HepG2 (cell line): ENCODE data around the gene NFRKB. TPM values are rescaled to one million over a fixed set of nuclear protein-coding genes. Genes with fewer than 3 reads are reported as not detected.

Source experiments
- AGO2 ChIP-seq: fragments of 200-400 bp; formaldehyde crosslinking; optimal IDR thresholded peaks from 2 replicates; pipeline ENCODE3; 2017; ENCODE audit warnings: mild to moderate bottlenecking, low read depth, low read length, moderate library complexity
- ATF7-NPFF ChIP-seq: sonication (generic); formaldehyde crosslinking; IDR thresholded peaks from 2 replicates; pipeline ENCODE4 v1.8.1; 2023; ENCODE audit warnings: mild to moderate bottlenecking, low read depth, missing genetic modification reagents, moderate library complexity
- BORCS8-MEF2B ChIP-seq: sonication (generic); formaldehyde crosslinking; IDR thresholded peaks from 2 replicates; pipeline ENCODE4 v1.8.0; 2022; ENCODE audit warnings: mild to moderate bottlenecking, missing genetic modification reagents
- CCDC6 ChIP-seq: sonication (generic); formaldehyde crosslinking; IDR thresholded peaks from 2 replicates; pipeline ENCODE4 v1.8.1; 2022; ENCODE audit warnings: mild to moderate bottlenecking, missing genetic modification reagents, moderate library complexity
- CEBPG ChIP-seq: IDR thresholded peaks from 2 replicates; pipeline ENCODE4 v1.6.1; 2016
- CENPBD1 ChIP-seq: sonication (generic); formaldehyde crosslinking; IDR thresholded peaks from 2 replicates; pipeline ENCODE4 v1.8.0; 2022; ENCODE audit warnings: missing genetic modification reagents, low read depth, mild to moderate bottlenecking, borderline replicate concordance
- ERF ChIP-seq: IDR thresholded peaks from 2 replicates; pipeline ENCODE4 v1.6.1; 2018; ENCODE audit warnings: missing biosample characterization, missing genetic modification reagents
- FOXP4 ChIP-seq: sonication (generic); formaldehyde crosslinking; IDR thresholded peaks from 2 replicates; pipeline ENCODE4 v1.4.0; 2020; ENCODE audit warnings: missing genetic modification reagents
- GATA4 ChIP-seq: sonication (generic); IDR thresholded peaks from 2 replicates; pipeline ENCODE4 v1.6.1; 2016; ENCODE audit warnings: antibody characterized with exemption, low read depth, borderline replicate concordance
- HNF1B ChIP-seq: sonication (generic); formaldehyde crosslinking; IDR thresholded peaks from 2 replicates; pipeline ENCODE4 v1.5.1; 2020; ENCODE audit warnings: mild to moderate bottlenecking, moderate library complexity, missing genetic modification reagents
- MXI1 ChIP-seq: IDR thresholded peaks from 3 replicates; pipeline ENCODE4 v1.6.1; 2012; ENCODE audit warnings: low read depth, low read length, inconsistent platforms, borderline replicate concordance
- NBN ChIP-seq: fragments of 450-650 bp; conservative IDR thresholded peaks from 2 replicates; pipeline ENCODE4 v1.6.1; 2017
- SP4 ChIP-seq: sonication (generic); formaldehyde crosslinking; IDR thresholded peaks from 2 replicates; pipeline ENCODE4 v1.8.1; 2023; ENCODE audit warnings: mild to moderate bottlenecking, missing genetic modification reagents
- STAT6 ChIP-seq: sonication (generic); formaldehyde crosslinking; IDR thresholded peaks from 2 replicates; pipeline ENCODE4 v1.4.0; 2020; ENCODE audit warnings: missing genetic modification reagents, mild to moderate bottlenecking, borderline replicate concordance
- TAF1 ChIP-seq: sonication (generic); formaldehyde crosslinking; IDR thresholded peaks from 2 replicates; pipeline ENCODE4 v1.4.0; 2020; ENCODE audit warnings: missing genetic modification reagents
- THAP11 ChIP-seq: IDR thresholded peaks from 2 replicates; pipeline ENCODE4 v1.6.1; 2016; ENCODE audit warnings: missing biosample characterization, missing genetic modification reagents
- TSC22D2 ChIP-seq: sonication (generic); formaldehyde crosslinking; IDR thresholded peaks from 2 replicates; pipeline ENCODE4 v1.5.1; 2020; ENCODE audit warnings: missing genetic modification reagents, mild to moderate bottlenecking, borderline replicate concordance
- YY1 ChIP-seq: IDR thresholded peaks from 2 replicates; pipeline ENCODE4 v1.6.1; 2011; ENCODE audit warnings: low read length, low read depth, moderate library complexity, mild to moderate bottlenecking; ENCODE audit not compliant: insufficient read depth, insufficient replicate concordance
- ZBTB7A ChIP-seq: sonication (generic); formaldehyde crosslinking; IDR thresholded peaks from 2 replicates; pipeline ENCODE4 v1.8.0; 2022; ENCODE audit warnings: mild to moderate bottlenecking, missing genetic modification reagents
- ZNF136 ChIP-seq: sonication (generic); formaldehyde crosslinking; IDR thresholded peaks from 2 replicates; pipeline ENCODE4 v1.8.1; 2022; ENCODE audit warnings: low read depth, mild to moderate bottlenecking, moderate library complexity, missing genetic modification reagents
- ZNF382 ChIP-seq: sonication (generic); formaldehyde crosslinking; IDR thresholded peaks from 2 replicates; pipeline ENCODE4 v1.5.0; 2020; ENCODE audit warnings: missing genetic modification reagents, mild to moderate bottlenecking, borderline replicate concordance
- ZNF414 ChIP-seq: sonication (generic); formaldehyde crosslinking; IDR thresholded peaks from 2 replicates; pipeline ENCODE4 v1.5.0; 2020; ENCODE audit warnings: missing genetic modification reagents
- ZNF788 ChIP-seq: sonication (generic); formaldehyde crosslinking; IDR thresholded peaks from 2 replicates; pipeline ENCODE4 v1.5.0; 2020; ENCODE audit warnings: mild to moderate bottlenecking, missing genetic modification reagents, borderline replicate concordance
- polyA plus RNA-seq, 8 experiments: library from polyadenylated mRNA; depleted of rRNA in 3 of 8; stranded (reverse) in 7 of 8; unstranded in 1 of 8; fragments of >200 nt; fragmentation: Illumina TruSeq in 4 of 8; extraction: Trizol in 4 of 8; gene quantifications; 2 replicates each; pipeline versions ENCODE4 v1.2.1 to v1.2.3, GENCODE V29; 2011 to 2016; ENCODE audit warnings: low read depth in 4 of 8, missing spikeins in 1 of 8, mixed read lengths in 1 of 8; ENCODE audit not compliant: insufficient read depth in 1 of 8
- total RNA-seq, 5 experiments: library from RNA; depleted of rRNA; stranded (reverse); fragments of >200 nt; fragmentation: Illumina TruSeq; extraction: Trizol; gene quantifications; 2 replicates each; pipeline ENCODE4 v1.2.3, GENCODE V29; 2016; ENCODE audit warnings: low read depth in 1 of 5

The NFRKB gene
- total and polyA plus RNA-seq, 2 of the 13 experiments (the other 11 are each of a cell fraction or from before 2014, with no cell fraction given) = 22.9 to 23.7 TPM

- TF ChIP-seq YY1 = no peak
- no peak; the same call in 2 of the 3 replicates for TF ChIP-seq MXI1
- TF ChIP-seq ZNF382 = no peak
- TF ChIP-seq THAP11 (CRISPR knock-in tag) = peak; percentile 67; the same call in 1 of the 2 replicates
- TF ChIP-seq HNF1B = peak; percentile 75; the same call in 1 of the 2 replicates
- TF ChIP-seq CEBPG (CRISPR knock-in tag) = peak; percentile 90
- TF ChIP-seq AGO2 = no peak
- peak; percentile 78; the same call in 1 of the 2 replicates for TF ChIP-seq ERF (CRISPR knock-in tag)
- TF ChIP-seq FOXP4 (CRISPR knock-in tag) = peak; percentile 97
- TF ChIP-seq ZNF414 = peak; percentile 67; the same call in 1 of the 2 replicates
- TF ChIP-seq CENPBD1 (CRISPR knock-in tag) = no peak
- TF ChIP-seq ATF7-NPFF (CRISPR knock-in tag) = no peak
- TF ChIP-seq TSC22D2 = no peak
- TF ChIP-seq BORCS8-MEF2B (CRISPR knock-in tag) = 0 out of 2 replicates have a peak, but pooled peaks have one; percentile 27
- TF ChIP-seq NBN = no peak
- no peak for TF ChIP-seq TAF1
- no peak for TF ChIP-seq ZNF136 (CRISPR knock-in tag)
- TF ChIP-seq ZNF788 = peak; percentile 49; the same call in 1 of the 2 replicates
- peak; percentile 80; the same call in 1 of the 2 replicates for TF ChIP-seq STAT6
- TF ChIP-seq CCDC6 (CRISPR knock-in tag) = no peak
- TF ChIP-seq ZBTB7A = 0 out of 2 replicates have a peak, but pooled peaks have one; percentile 28
- TF ChIP-seq GATA4 = 0 out of 2 replicates have a peak, but pooled peaks have one; percentile 30
- no peak for TF ChIP-seq SP4 (CRISPR knock-in tag)
These were observed 41.7 kb downstream of the NFRKB start (continued) for GRCh38 chr11:129853518-129854231.
